Activated CD4-positive, alpha-beta memory T cell treated with anti-CD3 and anti-CD28 coated beads for 36 hours (primary cell): ENCODE data around the gene COMP. TPM values are rescaled to one million over a fixed set of nuclear protein-coding genes. Genes with fewer than 3 reads are reported as not detected.

ENCODE experiments used
- CTCF ChIA-PET: fragments of 350-600 bp; sonication (Branson Sonifier 250); formaldehyde crosslinking; loops from one replicate; lab custom pipeline; 2021; ENCODE audit warnings: antibody characterized with exemption, inconsistent platforms; lab: Charles Lee
- POLR2A ChIA-PET: fragments of 350-600 bp; sonication (Branson Sonifier 250); formaldehyde crosslinking; loops from one replicate; lab custom pipeline; 2021; ENCODE audit warnings: antibody characterized with exemption; lab: Charles Lee
- DNase-seq: peaks from one replicate; pipeline ENCODE4 v3.0.0-alpha.2; 2020
- H3K27ac Mint-ChIP-seq: one replicate; pipeline ENCODE4 v1.8.0; 2021; ENCODE audit warnings: mixed read lengths
- H3K27me3 Mint-ChIP-seq: one replicate; pipeline ENCODE4 v1.8.0; 2021; ENCODE audit warnings: mixed read lengths
- H3K36me3 Mint-ChIP-seq: one replicate; pipeline ENCODE4 v1.8.0; 2021; ENCODE audit warnings: mixed read lengths
- H3K4me1 Mint-ChIP-seq: one replicate; pipeline ENCODE4 v1.8.0; 2021; ENCODE audit warnings: low read depth, mixed read lengths
- H3K4me3 Mint-ChIP-seq: one replicate; pipeline ENCODE4 v1.8.0; 2021; ENCODE audit warnings: mild to moderate bottlenecking, mixed read lengths
- H3K9me3 Mint-ChIP-seq: one replicate; pipeline ENCODE4 v1.8.0; 2021; ENCODE audit warnings: mixed read lengths
- intact Hi-C: fragments of 100-400 bp; cut with micrococcal nuclease; formaldehyde crosslinking; loops from one replicate; pipeline ENCODE4 v1.15.1; 2023
- total RNA-seq, 2 experiments: library from RNA; stranded (reverse); gene quantifications; one replicate each; pipeline ENCODE4 v1.2.3, GENCODE V29; 2021

Gene COMP
- total RNA-seq, 2 experiments from 2014 or later = not detected

DNA sequence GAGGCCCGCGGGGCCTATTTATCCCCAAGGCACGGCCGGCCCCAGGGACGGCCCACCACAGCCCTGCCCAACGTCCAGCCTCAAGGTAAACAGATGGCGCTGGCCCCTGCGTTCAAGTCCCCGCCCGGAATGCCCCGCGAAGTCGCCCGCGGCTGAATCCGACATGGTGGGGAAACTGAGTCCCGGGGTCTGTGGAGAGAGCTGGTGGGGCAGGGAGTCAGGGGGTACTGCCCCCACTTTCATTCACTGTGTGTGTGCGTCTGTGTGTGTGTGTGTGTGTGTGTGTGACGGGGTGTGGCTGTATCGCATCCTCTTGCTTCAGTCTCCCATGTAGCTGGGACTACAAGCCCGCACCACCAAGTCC is 192 bp upstream of the COMP start:
- H3K9me3 Mint-ChIP-seq = no peaks in the 10 kb centered on the region
- H3K27me3 Mint-ChIP-seq = peaks cover 67% of the 10 kb centered on the region
- H3K4me3 Mint-ChIP-seq = no peak overlapping the region
- no peak for DNase-seq
- H3K4me1 Mint-ChIP-seq = peaks cover 30% of the 10 kb centered on the region
- ChIA-PET POLR2A (no interaction called here), CTCF (interaction anchor here (1.2 kb wide), 1 partner anchor 56 kb away, joined by 4 read pairs; no protein-coding TSS in a partner anchor)
- no peaks in the 10 kb centered on the region for H3K36me3 Mint-ChIP-seq
- intact Hi-C loops = no loop called here
- H3K27ac Mint-ChIP-seq = no peak overlapping the region

- H3K9me3 Mint-ChIP-seq = no peaks in the 10 kb centered on the region
- H3K36me3 Mint-ChIP-seq = no peaks in the 10 kb centered on the region
- POLR2A ChIA-PET = no interaction called here
- CTCF ChIA-PET = interaction anchor here (1.7 kb wide), 1 partner anchor 58 kb away, joined by 9 read pairs; no protein-coding TSS in a partner anchor
- H3K27me3 Mint-ChIP-seq = peaks cover 71% of the 10 kb centered on the region
- peak; percentile 40 for DNase-seq
- H3K4me3 Mint-ChIP-seq = peak overlapping the region; percentile 19
- intact Hi-C loops = loop anchor here (5.0 kb wide), 1 partner anchor 47 kb away; no protein-coding TSS in a partner anchor
- H3K4me1 Mint-ChIP-seq = peaks cover 37% of the 10 kb centered on the region
- no peak overlapping the region for H3K27ac Mint-ChIP-seq
Observed at GRCh38 chr19:18789883-18790565, 1.1 kb downstream of the COMP start.

GRCh38 chr19:18789422-18789869 is 1.7 kb downstream of the COMP start:
- Mint-ChIP-seq H3K4me3 (peak overlapping the region; percentile 13), H3K27me3 (peaks cover 70% of the 10 kb centered on the region), H3K36me3 (no peaks in the 10 kb centered on the region), H3K27ac (no peak overlapping the region), H3K4me1 (peaks cover 37% of the 10 kb centered on the region), H3K9me3 (no peaks in the 10 kb centered on the region)
- CTCF ChIA-PET = interaction anchor here (1.7 kb wide), 1 partner anchor 58 kb away, joined by 9 read pairs; no protein-coding TSS in a partner anchor
- intact Hi-C loops = loop anchor here (5.0 kb wide), 1 partner anchor 48 kb away; no protein-coding TSS in a partner anchor
- DNase-seq = no peak
- POLR2A ChIA-PET = no interaction called here

DNA sequence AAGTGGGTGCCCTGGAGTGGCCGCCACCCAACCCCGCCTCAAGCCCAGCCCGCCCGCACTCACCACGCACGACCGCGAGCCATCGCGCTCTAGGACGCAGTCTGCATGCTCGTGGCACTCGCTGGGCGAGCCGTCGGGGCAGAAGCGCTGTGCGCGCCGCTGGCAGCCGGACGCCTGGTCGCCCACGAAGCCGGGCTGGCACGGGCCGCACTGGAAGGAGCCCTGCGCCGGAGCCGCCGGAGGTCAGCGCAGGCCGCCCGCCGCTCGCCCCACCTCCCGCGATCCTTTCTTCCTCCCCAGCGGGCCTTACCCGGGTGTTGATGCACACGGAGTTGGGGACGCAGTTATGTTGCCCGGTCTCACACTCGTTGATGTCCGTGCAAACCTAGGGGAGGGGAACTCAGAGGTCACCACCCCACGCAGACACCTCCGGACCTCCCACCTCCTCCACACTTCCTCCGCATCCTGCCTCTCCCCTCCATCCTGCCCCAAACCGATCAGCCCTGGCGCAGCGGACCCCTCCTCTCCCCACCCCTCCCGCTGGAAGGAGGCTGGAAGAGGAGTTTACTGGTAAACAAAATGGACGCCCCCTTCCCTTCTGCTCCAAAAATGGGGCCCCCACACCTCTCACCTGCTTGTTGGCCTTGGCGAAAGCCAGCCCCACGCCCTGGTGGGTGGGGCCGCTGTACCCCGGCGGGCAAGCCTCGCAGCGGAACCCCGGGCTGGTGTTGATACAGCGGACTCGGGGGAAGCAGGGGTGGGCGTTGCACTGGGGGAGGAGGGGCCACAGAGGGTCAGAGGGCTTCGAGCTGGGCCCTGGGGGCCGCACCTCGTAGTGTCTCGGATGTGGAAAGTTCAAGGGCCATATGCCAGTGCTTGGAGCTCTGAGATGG is 2.3 kb downstream of the COMP start:
- H3K9me3 Mint-ChIP-seq = no peaks in the 10 kb centered on the region
- ChIA-PET CTCF (interaction anchor here (1.7 kb wide), 1 partner anchor 59 kb away, joined by 9 read pairs; no protein-coding TSS in a partner anchor), POLR2A (no interaction called here)
- peak overlapping the region; percentile 13 for H3K4me3 Mint-ChIP-seq
- peaks cover 71% of the 10 kb centered on the region for H3K27me3 Mint-ChIP-seq
- intact Hi-C loops = loop anchor here (5.0 kb wide), 1 partner anchor 49 kb away; no protein-coding TSS in a partner anchor
- no peak overlapping the region for H3K27ac Mint-ChIP-seq
- no peaks in the 10 kb centered on the region for H3K36me3 Mint-ChIP-seq
- no peak for DNase-seq
- peaks cover 37% of the 10 kb centered on the region for H3K4me1 Mint-ChIP-seq

DNA sequence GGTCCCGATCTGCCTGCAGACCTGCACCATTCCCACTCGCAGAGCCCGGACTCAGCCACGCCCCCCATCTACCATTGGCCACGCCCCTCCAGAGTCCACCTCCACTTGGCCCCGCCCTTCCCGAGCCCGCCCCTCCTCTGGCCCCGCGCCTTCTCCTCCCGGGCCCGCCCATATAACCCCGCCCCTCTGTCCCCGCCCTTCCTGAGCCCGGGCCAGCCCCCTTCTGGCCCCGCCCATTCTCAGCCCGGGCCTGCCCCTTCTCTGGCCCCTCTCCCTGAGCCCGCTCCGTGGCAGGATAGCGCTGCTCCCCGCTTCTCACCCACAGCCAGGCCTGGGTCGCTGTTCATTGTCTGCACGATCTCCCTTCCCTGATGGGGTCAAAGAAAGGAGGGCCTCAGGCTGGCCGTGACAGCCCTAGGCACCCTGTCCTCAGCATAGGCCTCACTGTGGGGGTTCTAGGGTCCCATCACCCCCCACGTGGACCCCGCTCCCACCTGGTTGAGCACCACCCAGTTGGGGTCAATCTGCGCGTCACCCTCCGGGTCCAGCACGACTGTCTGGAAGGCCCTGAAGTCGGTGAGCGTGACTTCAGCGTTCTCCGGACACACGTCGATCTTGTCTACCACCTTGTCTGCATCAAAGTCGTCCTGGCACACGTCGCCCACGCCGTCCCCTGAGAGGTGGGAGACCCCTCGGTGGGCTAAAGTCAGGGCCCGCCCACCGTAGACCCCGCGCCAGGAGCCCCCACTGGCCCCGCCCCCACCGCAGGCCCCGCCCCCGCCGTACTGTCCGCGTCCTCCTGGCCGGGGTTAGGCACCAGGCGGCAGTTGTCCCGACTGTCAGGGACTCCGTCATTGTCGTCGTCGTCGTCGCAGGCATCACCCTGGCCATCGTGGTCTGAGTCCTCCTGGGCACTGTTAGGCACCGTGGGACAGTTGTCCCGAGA is 5.7 kb downstream of the COMP start:
- POLR2A ChIA-PET = no interaction called here
- CTCF ChIA-PET = no interaction called here
- intact Hi-C loops = loop anchor here (5.0 kb wide), 1 partner anchor 52 kb away; no protein-coding TSS in a partner anchor
- Mint-ChIP-seq H3K9me3 (no peaks in the 10 kb centered on the region), H3K4me3 (no peak overlapping the region), H3K36me3 (no peaks in the 10 kb centered on the region), H3K27me3 (peaks cover 46% of the 10 kb centered on the region), H3K27ac (no peak overlapping the region), H3K4me1 (peaks cover 37% of the 10 kb centered on the region)
- DNase-seq = peak; percentile 83

DNA sequence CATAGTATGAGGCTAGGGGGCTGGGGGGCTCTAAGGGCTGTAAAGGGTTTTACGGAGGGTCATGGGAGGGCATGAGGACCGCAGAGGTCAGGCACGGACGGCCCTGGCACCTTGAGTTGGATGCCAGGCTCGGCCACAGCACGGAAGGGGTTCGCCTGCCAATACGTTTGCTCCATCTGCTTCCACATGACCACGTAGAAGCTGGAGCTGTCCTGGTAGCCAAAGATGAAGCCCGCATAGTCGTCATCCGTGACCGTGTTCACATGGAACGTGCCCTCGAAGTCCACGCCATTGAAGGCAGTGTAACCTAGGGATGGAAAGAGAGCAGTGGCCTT is 6.4 kb downstream of the COMP start:
- peaks cover 41% of the 10 kb centered on the region for H3K27me3 Mint-ChIP-seq
- no peak overlapping the region for H3K27ac Mint-ChIP-seq
- no peaks in the 10 kb centered on the region for H3K9me3 Mint-ChIP-seq
- CTCF ChIA-PET = no interaction called here
- POLR2A ChIA-PET = no interaction called here
- intact Hi-C loops = loop anchor here (5.0 kb wide), 1 partner anchor 53 kb away; no protein-coding TSS in a partner anchor
- DNase-seq = no peak
- H3K36me3 Mint-ChIP-seq = no peaks in the 10 kb centered on the region
- H3K4me1 Mint-ChIP-seq = peaks cover 32% of the 10 kb centered on the region
- no peak overlapping the region for H3K4me3 Mint-ChIP-seq

DNA sequence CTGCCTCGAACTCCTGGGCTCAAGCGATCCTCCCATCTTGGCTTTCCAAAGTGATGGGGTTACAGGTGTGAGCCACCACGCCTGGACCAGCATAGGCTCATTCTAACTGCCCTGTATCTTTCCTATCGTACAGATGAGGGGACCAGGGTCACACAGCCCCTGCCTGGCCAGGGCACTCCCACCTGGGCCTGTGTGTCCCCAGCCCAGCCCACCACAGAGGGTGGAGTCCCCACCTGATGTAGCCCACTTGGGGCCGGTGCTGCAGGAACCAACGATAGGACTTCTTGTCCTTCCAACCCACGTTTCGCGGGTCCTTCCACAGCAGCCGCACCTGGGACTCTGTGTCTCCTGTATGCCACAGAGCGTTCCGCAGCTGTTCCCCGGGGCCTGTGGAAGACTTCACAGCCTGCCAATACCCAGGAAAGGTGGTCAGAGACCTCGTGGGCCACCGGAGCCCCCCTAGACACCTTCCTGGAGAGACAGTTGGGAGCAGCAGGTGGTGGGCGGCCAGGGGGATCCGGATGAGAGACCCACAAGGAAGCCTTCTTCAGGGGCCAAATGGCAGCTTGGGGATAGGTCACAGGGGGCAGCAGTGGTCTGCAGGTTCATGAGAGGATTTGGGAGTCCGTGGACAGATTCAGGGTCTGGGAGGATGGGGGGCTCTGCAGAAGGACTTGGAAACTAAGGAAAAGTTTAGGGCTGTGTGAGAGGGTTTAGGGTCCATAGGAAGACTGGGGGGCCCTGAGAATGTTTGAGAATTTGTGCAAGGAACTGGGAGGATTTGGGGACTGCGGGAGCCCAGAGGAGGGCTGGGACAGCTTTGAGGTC is 6.9 kb downstream of the COMP start:
- no peak for DNase-seq
- Mint-ChIP-seq H3K36me3 (no peaks in the 10 kb centered on the region), H3K27ac (no peak overlapping the region), H3K4me3 (no peak overlapping the region), H3K9me3 (no peaks in the 10 kb centered on the region), H3K27me3 (peaks cover 36% of the 10 kb centered on the region), H3K4me1 (peaks cover 26% of the 10 kb centered on the region)
- intact Hi-C loops = no loop called here
- ChIA-PET CTCF (no interaction called here), POLR2A (no interaction called here)

DNA sequence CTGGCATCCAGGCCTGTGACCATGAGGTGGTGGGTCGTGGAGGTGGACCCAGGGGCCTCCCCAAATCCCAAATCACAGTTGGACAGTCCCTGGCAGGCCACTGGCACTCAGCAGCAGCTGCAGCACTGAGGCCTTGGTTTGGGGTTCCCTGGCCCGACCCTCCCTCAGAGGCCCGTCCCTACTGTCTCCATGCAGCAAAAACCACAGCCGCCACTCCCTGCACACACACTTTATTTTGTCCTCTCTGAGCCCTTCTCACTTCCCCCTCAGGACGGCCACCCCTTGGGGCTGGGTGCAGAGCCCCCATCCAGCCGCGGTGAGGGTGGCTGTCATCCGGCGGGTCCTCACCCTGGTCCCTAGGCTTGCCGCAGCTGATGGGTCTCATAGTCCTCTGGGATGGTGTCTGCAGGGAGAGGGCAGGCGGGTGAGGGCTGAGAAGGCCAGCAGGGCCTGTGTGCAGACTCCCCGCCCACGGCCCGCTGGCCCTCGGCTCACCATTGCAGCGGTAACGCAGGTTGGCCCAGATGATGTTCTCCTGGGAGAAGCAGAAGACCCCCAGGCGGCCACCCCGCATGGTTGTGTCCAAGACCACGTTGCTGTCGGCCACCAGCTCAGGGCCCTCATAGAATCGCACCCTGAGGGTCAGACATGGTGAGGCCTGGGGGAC is 8.4 kb downstream of the COMP start:
- H3K4me3 Mint-ChIP-seq = no peak overlapping the region
- no peaks in the 10 kb centered on the region for H3K36me3 Mint-ChIP-seq
- no peak for DNase-seq
- intact Hi-C loops = no loop called here
- H3K9me3 Mint-ChIP-seq = no peaks in the 10 kb centered on the region
- CTCF ChIA-PET = no interaction called here
- POLR2A ChIA-PET = interaction anchor here (0.6 kb wide), 1 partner anchor 142 kb away, joined by 5 read pairs; no protein-coding TSS in a partner anchor
- H3K27ac Mint-ChIP-seq = no peak overlapping the region
- H3K27me3 Mint-ChIP-seq = peaks cover 26% of the 10 kb centered on the region
- peaks cover 16% of the 10 kb centered on the region for H3K4me1 Mint-ChIP-seq

DNA sequence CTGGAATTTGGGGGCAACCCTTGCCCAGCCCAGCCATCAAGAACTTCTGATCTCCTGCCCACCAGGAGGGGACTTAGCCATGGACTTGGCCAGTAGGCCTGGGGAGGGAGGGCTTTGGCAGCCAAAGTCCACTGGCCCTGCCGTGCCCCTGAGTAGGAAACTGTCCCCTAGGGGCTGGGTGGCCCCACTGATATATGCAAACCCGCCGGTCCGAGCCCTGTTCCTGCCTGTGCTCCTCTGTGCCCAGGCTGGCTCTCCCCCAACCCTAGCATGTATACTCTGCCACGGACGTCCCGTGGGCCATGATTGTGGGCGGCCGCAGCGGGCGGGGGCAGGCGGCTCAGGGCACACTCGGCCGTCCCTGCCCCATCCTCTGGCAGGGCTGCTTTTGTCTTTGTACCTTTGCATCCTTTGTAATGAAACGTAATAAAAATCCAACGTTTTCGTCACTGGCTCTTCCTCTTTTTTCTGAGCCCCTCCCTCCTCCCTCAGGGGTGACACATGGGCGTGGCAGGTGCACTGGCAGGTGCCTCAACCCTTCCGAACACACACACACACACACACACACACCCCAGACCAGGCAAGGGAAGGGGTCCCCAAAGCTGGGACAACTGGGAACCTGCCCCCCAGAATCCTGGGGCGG is 9.1 kb downstream of the COMP start:
- intact Hi-C loops = no loop called here
- Mint-ChIP-seq H3K4me1 (peaks cover 10% of the 10 kb centered on the region), H3K4me3 (no peak overlapping the region), H3K27ac (no peak overlapping the region), H3K27me3 (peaks cover 19% of the 10 kb centered on the region), H3K9me3 (no peaks in the 10 kb centered on the region), H3K36me3 (no peaks in the 10 kb centered on the region)
- POLR2A ChIA-PET = no interaction called here
- no peak for DNase-seq
- CTCF ChIA-PET = no interaction called here

- CTCF ChIA-PET = no interaction called here
Observed at GRCh38 chr19:18781047-18781600, 10.0 kb downstream of the COMP start.

More at GRCh38 chr19:18781047-18781600, 10.0 kb downstream of the COMP start:
- H3K27me3 Mint-ChIP-seq = peaks cover 11% of the 10 kb centered on the region
- no peak overlapping the region for H3K4me3 Mint-ChIP-seq
- DNase-seq = no peak
- no peaks in the 10 kb centered on the region for H3K36me3 Mint-ChIP-seq
- intact Hi-C loops = no loop called here
- POLR2A ChIA-PET = no interaction called here
- H3K4me1 Mint-ChIP-seq = peaks cover 8% of the 10 kb centered on the region
- H3K27ac Mint-ChIP-seq = no peak overlapping the region
- H3K9me3 Mint-ChIP-seq = no peaks in the 10 kb centered on the region
